Kidney epithelial cell (primary cell): Measurements from ENCODE around the gene XPO1. TPM values are rescaled to one million over a fixed set of nuclear protein-coding genes. Genes with fewer than 3 reads are reported as not detected.

Experiments
- DNase-seq: peaks from one replicate; pipeline ENCODE4 v3.0.0-alpha.2; 2010; ENCODE audit warnings: low read depth
- H3K27me3 ChIP-seq: 2 replicates; pipeline ENCODE4 v1.6.0; 2011; ENCODE audit warnings: low read length; ENCODE audit not compliant: control insufficient read depth, insufficient read depth
- H3K36me3 ChIP-seq: 2 replicates; pipeline ENCODE4 v1.5.1; 2011; ENCODE audit warnings: low read length; ENCODE audit not compliant: control insufficient read depth, insufficient read depth
- H3K4me3 ChIP-seq: 2 replicates; pipeline ENCODE4 v1.5.1; 2011; ENCODE audit warnings: low read depth, mild to moderate bottlenecking, control low read depth, low read length
- total RNA-seq: library from RNA; depleted of rRNA; stranded (reverse); fragments of >200 nt; gene quantifications from 2 replicates; pipeline ENCODE4 v1.2.3, GENCODE V29; 2015
- TF ChIP-seq, protein P1 (sequence below): IDR thresholded peaks from 2 replicates; pipeline ENCODE4 v1.5.1; 2011; ENCODE audit warnings: mild to moderate bottlenecking, moderate library complexity, low read length, control low read depth, inconsistent platforms; ENCODE audit not compliant: insufficient read depth, poor library complexity, severe bottlenecking

XPO1 gene
- total RNA-seq, 1 donor from 2014 or later, result 81.5 TPM

DNA sequence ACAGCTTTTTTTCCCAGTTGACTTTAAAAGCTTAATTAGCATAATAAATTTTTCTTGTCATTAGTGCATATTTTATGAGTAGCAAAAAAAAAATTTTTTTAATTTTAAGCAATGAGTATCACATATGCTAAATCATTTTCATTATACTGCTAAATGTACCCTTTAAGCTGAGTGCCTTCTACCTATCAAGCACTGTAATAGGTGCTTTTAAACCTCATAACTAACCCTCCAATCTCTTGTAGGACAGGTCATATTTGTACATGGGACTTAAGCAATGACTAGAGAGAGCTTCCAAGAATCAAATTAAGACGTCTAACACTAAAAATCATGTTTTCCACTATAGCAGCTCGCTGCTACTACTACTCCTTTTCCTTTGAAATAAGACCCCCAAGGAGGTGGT lies 7.4 kb downstream of the XPO1 start:
- Histone ChIP-seq H3K4me3 (no peak overlapping the region), H3K36me3 (no peaks in the 10 kb centered on the region), H3K27me3 (no peaks in the 10 kb centered on the region)
- TF ChIP-seq, protein P1, sequence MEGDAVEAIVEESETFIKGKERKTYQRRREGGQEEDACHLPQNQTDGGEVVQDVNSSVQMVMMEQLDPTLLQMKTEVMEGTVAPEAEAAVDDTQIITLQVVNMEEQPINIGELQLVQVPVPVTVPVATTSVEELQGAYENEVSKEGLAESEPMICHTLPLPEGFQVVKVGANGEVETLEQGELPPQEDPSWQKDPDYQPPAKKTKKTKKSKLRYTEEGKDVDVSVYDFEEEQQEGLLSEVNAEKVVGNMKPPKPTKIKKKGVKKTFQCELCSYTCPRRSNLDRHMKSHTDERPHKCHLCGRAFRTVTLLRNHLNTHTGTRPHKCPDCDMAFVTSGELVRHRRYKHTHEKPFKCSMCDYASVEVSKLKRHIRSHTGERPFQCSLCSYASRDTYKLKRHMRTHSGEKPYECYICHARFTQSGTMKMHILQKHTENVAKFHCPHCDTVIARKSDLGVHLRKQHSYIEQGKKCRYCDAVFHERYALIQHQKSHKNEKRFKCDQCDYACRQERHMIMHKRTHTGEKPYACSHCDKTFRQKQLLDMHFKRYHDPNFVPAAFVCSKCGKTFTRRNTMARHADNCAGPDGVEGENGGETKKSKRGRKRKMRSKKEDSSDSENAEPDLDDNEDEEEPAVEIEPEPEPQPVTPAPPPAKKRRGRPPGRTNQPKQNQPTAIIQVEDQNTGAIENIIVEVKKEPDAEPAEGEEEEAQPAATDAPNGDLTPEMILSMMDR, result no peak
- no peak for DNase-seq

DNA sequence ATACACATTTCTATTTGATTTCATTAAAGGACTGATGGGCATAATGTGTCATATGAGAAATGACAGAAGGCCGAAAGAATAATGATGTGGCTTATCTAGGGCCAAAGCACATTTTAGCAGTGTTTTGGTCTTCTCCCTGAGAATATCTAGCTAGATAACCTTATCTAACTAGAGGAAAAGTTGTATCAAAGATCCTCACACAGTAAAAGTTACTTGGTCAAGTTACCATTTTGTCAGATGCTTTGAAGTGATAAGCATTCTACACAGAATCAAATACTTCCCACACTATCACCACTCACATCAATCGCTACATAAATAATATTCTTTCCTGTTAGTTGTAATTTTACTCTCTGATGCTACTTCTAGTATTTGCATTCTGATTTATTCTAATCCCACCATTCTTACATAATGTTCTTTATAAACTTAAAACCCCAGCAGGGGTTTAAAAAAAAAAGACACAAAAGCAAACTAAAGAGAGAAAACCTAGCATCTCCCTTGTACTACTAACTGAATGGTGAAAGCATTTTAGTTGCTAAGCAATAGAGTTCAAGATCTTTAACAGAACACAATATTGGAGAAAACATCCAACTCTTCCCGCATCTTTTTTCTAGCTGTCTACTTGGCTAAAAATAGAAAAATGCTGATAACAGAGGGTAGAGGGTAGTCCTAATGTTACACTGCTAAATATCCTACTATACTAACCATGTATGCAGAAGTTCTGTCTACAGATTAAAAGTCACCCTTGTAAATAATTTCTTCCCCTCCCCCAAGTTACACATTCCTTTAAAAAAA lies 8.0 kb downstream of the XPO1 start:
- no peaks in the 10 kb centered on the region for H3K36me3 ChIP-seq
- TF ChIP-seq, protein P1, result no peak

DNA sequence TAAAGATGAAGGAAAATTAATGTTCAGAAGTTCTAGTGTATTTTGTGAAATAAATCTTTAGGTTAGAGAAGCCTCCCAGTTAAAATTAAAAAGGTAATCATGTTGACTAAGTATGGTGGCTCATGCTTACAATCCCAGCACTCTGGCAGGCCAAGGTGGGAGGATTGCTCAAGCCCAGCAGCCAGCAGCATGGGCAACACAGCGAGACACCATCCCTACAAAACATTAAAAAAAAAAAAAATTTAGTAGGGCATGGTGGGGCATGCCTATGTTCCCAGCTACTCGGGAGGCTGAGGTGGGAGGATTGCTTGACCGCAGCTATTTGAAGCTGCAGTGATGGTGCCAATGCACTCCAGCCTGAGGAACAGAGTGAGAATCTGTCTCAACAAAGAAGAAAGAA lies 17.9 kb downstream of the XPO1 start:
- H3K36me3 ChIP-seq, result no peaks in the 10 kb centered on the region
- DNase-seq, result no peak
- TF ChIP-seq, protein P1, result no peak
- no peaks in the 10 kb centered on the region for H3K27me3 ChIP-seq
- H3K4me3 ChIP-seq, result no peak overlapping the region

More for the DNA sequence above, 8.0 kb downstream of the XPO1 start:
- Histone ChIP-seq H3K27me3 (no peaks in the 10 kb centered on the region), H3K4me3 (no peak overlapping the region)
- no peak for DNase-seq

DNA sequence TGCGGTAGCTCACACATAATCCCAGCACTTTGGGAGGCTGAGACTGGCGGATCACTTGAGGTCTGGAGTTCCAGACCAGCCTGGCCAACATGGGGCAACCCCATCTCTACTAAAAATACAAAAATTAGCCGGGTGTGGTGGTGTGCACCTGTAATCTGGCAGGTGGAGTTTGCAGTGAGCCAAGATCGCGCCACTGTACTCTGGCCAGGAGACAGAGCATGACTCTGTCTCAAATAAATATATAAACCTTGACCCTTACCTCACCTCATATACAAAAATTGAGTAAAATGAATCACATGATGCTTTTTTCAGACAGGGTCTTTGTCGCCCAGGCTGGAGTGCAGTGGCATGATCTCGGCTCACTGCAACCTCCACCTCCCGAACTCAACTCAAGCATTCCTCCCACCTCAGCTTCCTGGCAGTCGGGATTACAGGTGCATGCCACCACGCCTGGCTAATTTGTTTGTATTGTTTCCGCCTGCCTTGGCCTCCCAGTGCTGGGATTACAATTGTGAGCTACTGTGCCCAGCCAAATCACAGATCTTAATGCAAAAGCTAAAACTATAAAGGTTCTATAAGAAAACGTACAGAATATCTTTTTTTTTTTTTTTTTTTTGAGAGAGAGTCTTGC lies 25.3 kb downstream of the XPO1 start:
- H3K27me3 ChIP-seq, result no peaks in the 10 kb centered on the region
- no peak overlapping the region for H3K4me3 ChIP-seq
- H3K36me3 ChIP-seq, result no peaks in the 10 kb centered on the region
- TF ChIP-seq, protein P1, result no peak
- no peak for DNase-seq

DNA sequence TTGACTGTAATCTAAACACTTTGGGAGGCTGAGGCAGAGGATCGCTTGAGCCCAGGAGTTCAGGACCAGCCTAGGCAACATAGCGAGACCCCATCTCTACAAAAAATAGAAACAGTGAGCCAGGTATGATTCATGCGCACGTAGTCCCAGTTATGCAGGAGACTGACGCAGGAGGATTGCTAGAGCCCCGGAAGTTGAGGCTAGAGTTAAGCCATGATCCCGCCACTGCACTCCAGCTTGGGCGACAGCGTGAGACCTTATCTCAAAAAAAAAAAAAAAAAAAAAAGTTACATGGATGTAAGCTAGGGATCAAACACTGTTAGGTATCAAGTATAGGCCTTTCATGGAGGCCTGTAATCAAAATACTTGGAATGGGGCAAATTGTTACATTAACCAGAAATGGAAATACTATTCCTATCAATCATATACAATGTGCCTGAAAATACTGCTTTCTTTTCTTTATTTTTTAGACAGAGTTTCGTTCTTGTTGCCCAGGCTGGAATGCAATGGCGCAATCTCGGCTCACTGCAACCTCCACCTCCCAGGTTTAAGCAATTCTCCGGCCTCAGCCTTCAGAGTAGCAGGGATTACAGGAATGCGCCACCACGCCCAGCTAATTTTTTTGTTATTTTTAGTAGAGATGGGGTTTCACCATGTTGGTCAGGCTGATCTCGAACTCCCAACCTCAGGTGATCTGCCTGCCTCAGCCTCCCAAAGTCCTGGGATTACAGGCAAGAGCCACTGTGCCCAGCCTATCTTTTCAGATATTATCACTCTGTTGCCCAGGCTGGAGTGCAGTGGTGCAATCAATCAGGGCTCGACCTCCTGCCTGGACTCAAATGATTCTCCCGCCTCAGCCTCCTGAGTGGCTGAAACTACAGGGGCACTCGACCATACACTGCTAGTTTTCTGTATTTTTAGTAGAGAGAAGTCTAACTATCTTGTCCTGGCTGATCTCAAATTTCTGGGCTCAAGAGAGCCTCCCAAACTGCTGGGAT lies 27.2 kb downstream of the XPO1 start:
- TF ChIP-seq, protein P1, result no peak
- DNase-seq, result no peak
- no peaks in the 10 kb centered on the region for H3K36me3 ChIP-seq
- H3K4me3 ChIP-seq, result no peak overlapping the region
- H3K27me3 ChIP-seq, result no peaks in the 10 kb centered on the region
